Neural crest cell (in vitro differentiated cells): ENCODE data around the gene BTBD2. TPM values are rescaled to one million over a fixed set of nuclear protein-coding genes. Genes with fewer than 3 reads are reported as not detected.

Source experiments
- DNase-seq: peaks from one replicate; pipeline ENCODE4 v3.0.0; 2021; ENCODE audit warnings: low read depth, mixed read lengths, low spot score
- H3K27ac Mint-ChIP-seq: one replicate; pipeline ENCODE4 v1.8.0; 2021; ENCODE audit warnings: mild to moderate bottlenecking, mixed read lengths; ENCODE audit not compliant: unreplicated experiment
- H3K27me3 Mint-ChIP-seq: 2 replicates; pipeline ENCODE4 v1.8.0; 2021; ENCODE audit warnings: low read depth, mild to moderate bottlenecking, mixed read lengths
- H3K36me3 Mint-ChIP-seq: 2 replicates; pipeline ENCODE4 v1.8.0; 2021; ENCODE audit warnings: low read depth, mild to moderate bottlenecking, mixed read lengths
- H3K4me1 Mint-ChIP-seq: 2 replicates; pipeline ENCODE4 v1.8.0; 2021; ENCODE audit warnings: mixed read lengths
- H3K4me3 Mint-ChIP-seq: one replicate; pipeline ENCODE4 v1.8.0; 2021; ENCODE audit warnings: mild to moderate bottlenecking, mixed read lengths
- H3K9me3 Mint-ChIP-seq: 2 replicates; pipeline ENCODE4 v1.8.0; 2021; ENCODE audit warnings: mixed read lengths
- CTCF ChIP-seq: fragments of 200-600 bp; sonication (generic); conservative IDR thresholded peaks from 2 replicates; pipeline ENCODE4 v1.5.0; 2021; ENCODE audit warnings: antibody characterized with exemption, mild to moderate bottlenecking
- total RNA-seq: library from RNA; stranded (reverse); gene quantifications from 2 replicates; pipeline ENCODE4 v1.2.1, GENCODE V29; 2021

BTBD2 gene
- total RNA-seq, 1 donor from 2014 or later: 142 TPM

GRCh38 chr19:2014131-2014571 lies 1.4 kb downstream of the BTBD2 start:
- Mint-ChIP-seq H3K36me3 (no peaks in the 10 kb centered on the region), H3K9me3 (no peaks in the 10 kb centered on the region), H3K4me3 (no peak overlapping the region), H3K27me3 (no peaks in the 10 kb centered on the region), H3K4me1 (peaks cover 8% of the 10 kb centered on the region), H3K27ac (no peak overlapping the region)
- TF ChIP-seq CTCF: no peak
- no peak for DNase-seq

GRCh38 chr19:2013683-2013961 lies 1.9 kb downstream of the BTBD2 start:
- DNase-seq: no peak
- TF ChIP-seq CTCF: no peak
- peak overlapping the region; percentile 79 for H3K4me3 Mint-ChIP-seq

GRCh38 chr19:2012941-2013682 lies 2.4 kb downstream of the BTBD2 start:
- H3K27me3 Mint-ChIP-seq: no peaks in the 10 kb centered on the region
- H3K9me3 Mint-ChIP-seq: no peaks in the 10 kb centered on the region
- peak overlapping the region; percentile 79 for H3K4me3 Mint-ChIP-seq
- TF ChIP-seq CTCF: no peak
- peaks cover 8% of the 10 kb centered on the region for H3K4me1 Mint-ChIP-seq
- DNase-seq: no peak
- no peaks in the 10 kb centered on the region for H3K36me3 Mint-ChIP-seq
- H3K27ac Mint-ChIP-seq: no peak overlapping the region

More at GRCh38 chr19:2013683-2013961, 1.9 kb downstream of the BTBD2 start:
- no peaks in the 10 kb centered on the region for H3K27me3 Mint-ChIP-seq
- no peaks in the 10 kb centered on the region for H3K36me3 Mint-ChIP-seq
- peaks cover 8% of the 10 kb centered on the region for H3K4me1 Mint-ChIP-seq
- H3K27ac Mint-ChIP-seq: peak overlapping the region; percentile 19
- no peaks in the 10 kb centered on the region for H3K9me3 Mint-ChIP-seq

GRCh38 chr19:2011169-2011568 lies 4.3 kb downstream of the BTBD2 start:
- no peak for DNase-seq
- Mint-ChIP-seq H3K36me3 (no peaks in the 10 kb centered on the region), H3K4me1 (peaks cover 8% of the 10 kb centered on the region), H3K27me3 (no peaks in the 10 kb centered on the region), H3K4me3 (peak overlapping the region; percentile 74), H3K27ac (peak overlapping the region; percentile 86), H3K9me3 (no peaks in the 10 kb centered on the region)
- no peak for TF ChIP-seq CTCF

- no peaks in the 10 kb centered on the region for H3K27me3 Mint-ChIP-seq
- no peaks in the 10 kb centered on the region for H3K9me3 Mint-ChIP-seq
- no peak for TF ChIP-seq CTCF
- no peak for DNase-seq
- H3K4me1 Mint-ChIP-seq: peaks cover 8% of the 10 kb centered on the region
- H3K27ac Mint-ChIP-seq: no peak overlapping the region
- H3K4me3 Mint-ChIP-seq: no peak overlapping the region
- H3K36me3 Mint-ChIP-seq: no peaks in the 10 kb centered on the region
These were observed 5.3 kb downstream of the BTBD2 start for GRCh38 chr19:2010135-2010668.
